ENCODE measurements around the gene EIF4A3.

DNA sequence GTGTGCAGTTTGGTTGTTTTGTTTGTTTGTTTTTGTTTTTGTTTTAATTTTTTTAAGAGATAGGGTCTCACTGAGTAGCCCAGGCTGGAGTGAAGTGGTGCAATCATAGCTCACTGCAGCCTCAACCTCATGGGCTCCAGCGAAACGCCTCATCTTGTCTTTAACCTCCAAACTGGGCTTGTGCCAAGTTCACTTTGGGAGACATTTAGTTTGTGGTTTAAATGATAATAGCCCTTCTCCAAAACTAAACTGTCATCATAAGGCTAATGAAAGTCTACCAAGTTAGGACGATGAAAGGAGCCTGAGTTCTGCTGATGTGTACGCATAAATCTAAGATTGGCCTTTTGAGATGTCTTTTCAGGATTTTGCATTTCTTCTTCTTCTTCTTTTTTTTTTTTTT, 16.4 kb upstream of the EIF4A3 start:
- TF ChIP-seq, protein P1, sequence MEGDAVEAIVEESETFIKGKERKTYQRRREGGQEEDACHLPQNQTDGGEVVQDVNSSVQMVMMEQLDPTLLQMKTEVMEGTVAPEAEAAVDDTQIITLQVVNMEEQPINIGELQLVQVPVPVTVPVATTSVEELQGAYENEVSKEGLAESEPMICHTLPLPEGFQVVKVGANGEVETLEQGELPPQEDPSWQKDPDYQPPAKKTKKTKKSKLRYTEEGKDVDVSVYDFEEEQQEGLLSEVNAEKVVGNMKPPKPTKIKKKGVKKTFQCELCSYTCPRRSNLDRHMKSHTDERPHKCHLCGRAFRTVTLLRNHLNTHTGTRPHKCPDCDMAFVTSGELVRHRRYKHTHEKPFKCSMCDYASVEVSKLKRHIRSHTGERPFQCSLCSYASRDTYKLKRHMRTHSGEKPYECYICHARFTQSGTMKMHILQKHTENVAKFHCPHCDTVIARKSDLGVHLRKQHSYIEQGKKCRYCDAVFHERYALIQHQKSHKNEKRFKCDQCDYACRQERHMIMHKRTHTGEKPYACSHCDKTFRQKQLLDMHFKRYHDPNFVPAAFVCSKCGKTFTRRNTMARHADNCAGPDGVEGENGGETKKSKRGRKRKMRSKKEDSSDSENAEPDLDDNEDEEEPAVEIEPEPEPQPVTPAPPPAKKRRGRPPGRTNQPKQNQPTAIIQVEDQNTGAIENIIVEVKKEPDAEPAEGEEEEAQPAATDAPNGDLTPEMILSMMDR (IDR thresholded peaks at IDR 0.05) = no peak
- no peak for TF ChIP-seq POLR2A (IDR thresholded peaks at IDR 0.05)

Data from body of pancreas (tissue), 4 donors.